Bronchial epithelial cell (primary cell): ENCODE results near the gene CSK. TPM values are rescaled to one million over a fixed set of nuclear protein-coding genes. Genes with fewer than 3 reads are reported as not detected.

Experiments
- DNase-seq: peaks from one replicate; pipeline ENCODE4 v3.0.0-alpha.2; 2010; ENCODE audit warnings: low read depth
- FAIRE-seq: peaks from 2 replicates; lab custom pipeline; 2011; peaks lifted over from hg19 to GRCh38; lab: Jason Lieb, UNC
- H3K27me3 ChIP-seq: 2 replicates; pipeline ENCODE4 v1.5.1; 2011; ENCODE audit warnings: low read length; ENCODE audit not compliant: control insufficient read depth, insufficient read depth
- H3K36me3 ChIP-seq: 2 replicates; pipeline ENCODE4 v1.5.1; 2011; ENCODE audit warnings: low read length; ENCODE audit not compliant: control insufficient read depth, insufficient read depth
- H3K4me3 ChIP-seq: 2 replicates; pipeline ENCODE4 v1.5.1; 2011; ENCODE audit warnings: mild to moderate bottlenecking, low read depth, low read length, control low read depth
- CTCF ChIP-seq: IDR thresholded peaks from 2 replicates; pipeline ENCODE4 v1.5.1; 2011; ENCODE audit warnings: mild to moderate bottlenecking, moderate library complexity, low read length, control low read depth, inconsistent platforms; ENCODE audit not compliant: insufficient read depth, severe bottlenecking
- total RNA-seq: library from RNA; depleted of rRNA; stranded (reverse); fragments of >200 nt; gene quantifications from 2 replicates; pipeline ENCODE4 v1.2.1, GENCODE V29; 2014

Gene CSK
- total RNA-seq, 1 donor from 2014 or later: 29.2 TPM

DNA sequence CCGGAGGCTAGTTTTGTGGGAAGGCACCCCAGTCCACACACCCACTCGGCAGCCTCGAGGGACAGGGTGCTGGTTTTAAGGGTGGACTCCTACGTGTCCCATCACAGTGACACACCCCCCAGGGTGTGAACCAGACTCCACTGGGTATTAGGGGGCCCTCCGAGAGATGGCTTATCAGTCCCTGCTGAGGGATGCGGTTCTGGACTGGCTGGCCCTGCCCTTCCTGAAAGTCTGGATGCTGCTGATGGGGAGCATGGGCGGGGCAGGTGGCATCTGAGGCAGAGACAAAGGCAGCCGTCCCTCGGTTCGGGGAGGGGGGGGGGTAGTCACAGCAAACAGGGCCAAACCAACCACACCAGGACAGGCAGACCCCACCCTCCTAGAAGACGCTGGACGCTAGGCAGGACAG, 62.0 kb downstream of the CSK start:
- no peak for FAIRE-seq
- no peak for TF ChIP-seq CTCF
- no peak for DNase-seq
- no peak overlapping the region for H3K4me3 ChIP-seq
- H3K36me3 ChIP-seq: peaks cover 25% of the 10 kb centered on the region
- no peaks in the 10 kb centered on the region for H3K27me3 ChIP-seq

DNA sequence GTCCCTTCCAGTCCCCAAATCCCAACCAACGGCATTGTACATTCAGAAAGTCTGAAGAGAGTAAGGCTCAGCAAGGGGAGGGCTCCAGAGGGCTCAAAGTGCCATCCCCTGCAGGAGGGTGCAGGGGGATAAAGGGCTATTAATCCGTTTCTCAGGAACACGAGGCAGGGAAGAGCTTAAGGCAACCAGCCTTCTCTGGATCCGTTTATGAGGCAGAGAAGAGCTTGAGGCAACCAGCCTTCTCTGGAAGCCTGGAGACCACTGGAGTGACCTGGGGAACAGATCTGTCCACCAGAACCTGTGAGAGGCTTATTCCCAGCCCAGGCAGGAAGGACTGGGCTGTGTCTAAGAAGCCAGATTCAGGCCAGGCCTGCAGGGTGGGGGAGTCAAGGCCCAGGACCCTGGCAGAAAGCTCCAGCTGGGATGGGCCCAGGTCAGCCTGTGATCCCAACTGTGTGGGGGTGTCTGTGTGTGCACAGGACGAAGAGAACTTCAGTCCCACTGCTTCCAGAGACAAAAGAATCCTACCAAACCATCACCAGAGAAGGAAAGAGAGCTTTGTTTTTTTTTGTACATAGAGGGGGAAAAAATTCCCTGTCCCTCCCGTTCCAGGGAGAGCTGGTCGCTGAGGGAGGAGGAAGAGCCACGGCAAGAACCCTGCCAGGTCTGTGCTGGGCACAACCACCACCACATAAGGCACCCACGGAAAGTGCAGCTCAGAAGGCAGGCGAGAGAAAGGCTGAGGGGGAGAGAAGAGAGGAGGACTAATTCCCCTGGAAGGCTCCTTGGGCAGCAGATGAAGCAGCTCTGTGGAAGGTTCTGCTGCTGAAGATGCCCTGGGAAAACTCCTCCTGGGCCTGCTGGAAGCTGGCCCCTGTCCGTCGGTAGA, 62.7 kb downstream of the CSK start:
- TF ChIP-seq CTCF: no peak
- Histone ChIP-seq H3K36me3 (peaks cover 23% of the 10 kb centered on the region), H3K4me3 (no peak overlapping the region), H3K27me3 (no peaks in the 10 kb centered on the region)
- FAIRE-seq (no peak), DNase-seq (no peak)

DNA sequence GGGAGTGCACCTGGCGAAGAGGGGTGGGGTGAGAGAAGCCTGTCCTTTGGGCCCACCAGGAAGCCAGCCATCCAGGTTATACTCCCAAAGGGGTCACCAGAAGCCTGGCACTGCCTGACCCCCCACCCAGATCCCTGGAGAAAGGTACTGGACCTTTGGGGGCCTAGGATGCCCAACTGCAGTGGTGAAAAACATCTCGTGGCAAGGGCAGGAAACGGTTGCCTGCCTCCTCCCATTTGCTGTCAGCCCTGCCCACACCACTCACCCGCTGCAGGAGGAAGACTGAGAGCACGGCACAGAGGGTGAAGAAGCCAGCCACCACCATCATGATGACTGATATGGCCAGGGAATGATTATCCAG, 63.3 kb downstream of the CSK start:
- FAIRE-seq: no peak
- no peak for TF ChIP-seq CTCF
- no peak for DNase-seq
- Histone ChIP-seq H3K36me3 (peaks cover 24% of the 10 kb centered on the region), H3K27me3 (no peaks in the 10 kb centered on the region), H3K4me3 (no peak overlapping the region)

DNA sequence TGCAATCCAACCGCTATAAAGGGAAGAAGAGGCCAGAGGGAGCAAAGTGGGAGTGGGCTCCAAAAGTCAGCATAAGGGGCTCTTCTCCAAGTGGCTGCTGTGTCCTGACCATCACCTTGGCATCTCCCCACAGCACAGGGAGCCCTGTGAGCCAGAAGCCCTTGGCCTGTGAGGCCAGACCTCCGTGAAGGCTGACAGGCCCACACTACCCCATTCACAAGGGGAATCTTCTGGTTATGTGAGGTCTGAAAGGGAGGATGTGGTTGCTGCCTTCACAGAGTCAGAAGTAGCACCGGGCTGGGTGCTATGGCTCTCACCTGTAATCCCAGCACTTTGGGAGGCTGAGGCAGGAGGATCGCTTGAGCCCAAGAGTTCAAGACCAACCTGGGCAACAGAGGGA, 63.7 kb downstream of the CSK start:
- Histone ChIP-seq H3K36me3 (peaks cover 27% of the 10 kb centered on the region), H3K4me3 (no peak overlapping the region), H3K27me3 (no peaks in the 10 kb centered on the region)
- no peak for TF ChIP-seq CTCF
- no peak for FAIRE-seq
- DNase-seq: no peak

GRCh38 chr15:74847432-74847831, 65.6 kb downstream of the CSK start:
- no peak for TF ChIP-seq CTCF
- no peaks in the 10 kb centered on the region for H3K27me3 ChIP-seq
- FAIRE-seq (no peak), DNase-seq (no peak)
- no peak overlapping the region for H3K4me3 ChIP-seq
- H3K36me3 ChIP-seq: peaks cover 27% of the 10 kb centered on the region
